ENCODE results near the gene SETD5.

Gene SETD5

GRCh38 chr3:9525078-9525477, 127.7 kb downstream of the SETD5 start:
- H3K79me2 ChIP-seq (ENCODE audit: insufficient read depth, low read length): no peaks in the 10 kb centered on the region
- H3K27me3 ChIP-seq (ENCODE audit: insufficient read depth, low read length, poor library complexity): peaks cover 10% of the 10 kb centered on the region
- no peak overlapping the region for H3K9ac ChIP-seq (ENCODE audit: low read depth, low read length)
- no peaks in the 10 kb centered on the region for H3K9me3 ChIP-seq (ENCODE audit: insufficient read depth, low read length, severe bottlenecking)
- no peak for ATAC-seq (ENCODE audit: insufficient read depth, low read depth)
- no peaks in the 10 kb centered on the region for H4K20me1 ChIP-seq (ENCODE audit: insufficient read depth, low read length)
- no peak overlapping the region for H3K4me3 ChIP-seq (ENCODE audit: low read depth in 1 of 2, low read length in 2 of 2)
- TF ChIP-seq EZH2 (IDR thresholded peaks at IDR 0.05; ENCODE audit: borderline replicate concordance, low read depth, low read length, severe bottlenecking) (no peak), CTCF (IDR thresholded peaks at IDR 0.05; ENCODE audit: borderline replicate concordance, extremely low read depth, low read length, poor library complexity, severe bottlenecking) (no peak)
- H3K36me3 ChIP-seq (ENCODE audit: insufficient read depth, low read length): no peaks in the 10 kb centered on the region
- no peaks in the 10 kb centered on the region for H3K4me1 ChIP-seq (ENCODE audit: insufficient read depth, low read length)
- H2AFZ ChIP-seq (ENCODE audit: low read depth, low read length): no peak overlapping the region
- H3K4me2 ChIP-seq (ENCODE audit: insufficient read depth, low read length): no peak overlapping the region
- DNase-seq: no peak
- no peak overlapping the region for H3K27ac ChIP-seq (ENCODE audit: low read length)

Data from DND-41 (cell line).